ENCODE measurements around the gene PRKAR1B.
"Not testable (repeated sequence)": the region's sequence is repeated elsewhere in the genome, so short reads cannot be mapped to it uniquely, and the experiment has no call there.

The PRKAR1B gene

DNA sequence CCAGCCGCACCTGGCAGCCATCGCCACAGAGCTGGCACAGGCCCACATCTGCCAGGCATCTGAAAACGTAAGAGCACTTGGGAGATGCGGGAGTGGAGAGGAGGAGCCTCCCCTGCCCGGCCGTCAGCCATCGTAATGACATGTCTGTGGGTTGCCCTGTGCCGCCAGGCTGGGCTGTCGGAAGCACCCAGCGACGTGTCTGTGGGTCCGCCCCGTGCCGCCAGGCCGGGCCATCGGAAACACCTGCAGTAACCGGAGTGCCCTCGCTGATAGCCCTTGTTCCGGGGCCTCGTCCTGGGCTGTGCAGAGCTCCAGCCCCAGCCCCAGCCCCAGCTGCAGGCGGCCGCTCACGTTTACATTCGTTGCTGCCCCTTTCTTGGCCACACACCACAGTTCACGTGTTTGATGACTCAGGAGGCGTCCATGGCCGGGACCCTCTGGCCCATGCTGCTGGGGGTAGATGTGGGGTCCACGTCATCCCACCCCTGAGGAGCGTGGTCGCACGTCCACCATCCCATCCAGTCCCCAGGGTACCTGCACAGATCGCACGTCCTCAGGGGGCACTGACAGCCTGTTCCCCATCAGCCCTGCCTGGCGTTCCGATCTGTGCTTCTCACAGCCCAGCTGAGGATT lies 30.0 kb upstream of the PRKAR1B start:
- no peak for DNase-seq

GRCh38 chr7:756231-756927 lies 29.3 kb upstream of the PRKAR1B start:
- no peak for DNase-seq

DNA sequence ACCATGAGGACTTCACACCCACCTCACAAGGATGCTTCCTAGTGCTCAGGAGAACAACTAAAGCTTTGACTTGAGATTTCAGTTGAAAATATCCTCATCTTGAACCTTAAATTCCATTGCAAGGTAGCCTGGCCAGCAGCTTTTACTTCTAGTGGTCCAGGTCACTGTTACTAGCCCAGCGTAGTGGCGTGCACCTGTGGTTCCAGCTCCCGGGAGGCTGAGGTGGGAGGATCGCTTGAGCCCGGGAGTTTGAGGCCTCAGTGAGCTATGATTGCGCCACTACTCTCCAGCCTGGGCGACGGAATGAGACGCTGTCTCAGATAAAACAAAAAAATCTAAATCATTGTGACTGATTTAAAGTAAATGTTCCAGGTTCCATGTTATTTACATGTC lies 28.3 kb upstream of the PRKAR1B start:
- no peak for DNase-seq

- DNase-seq, result no peak
These were observed 27.7 kb upstream of the PRKAR1B start for GRCh38 chr7:754531-755412.

DNA sequence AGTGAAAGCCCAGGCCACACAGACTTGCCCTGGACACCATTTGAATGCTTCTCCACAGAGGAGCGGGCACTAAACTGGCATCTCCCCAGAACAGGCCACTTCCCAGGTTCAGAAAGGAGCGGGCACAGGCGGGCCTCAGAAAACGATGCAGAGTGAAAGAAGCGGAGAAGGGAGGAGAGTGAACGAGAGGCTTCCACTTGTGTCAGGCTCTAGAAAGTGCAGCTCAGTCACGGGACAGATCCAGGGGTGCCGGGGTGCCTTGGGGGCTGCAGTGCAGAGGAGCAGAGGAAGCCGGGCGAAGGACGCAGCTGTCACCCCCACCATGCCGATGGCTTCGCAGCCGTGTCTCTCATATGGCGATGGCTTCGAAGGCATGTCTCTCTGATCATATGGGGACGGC lies 26.1 kb upstream of the PRKAR1B start:
- DNase-seq, result no peak

DNA sequence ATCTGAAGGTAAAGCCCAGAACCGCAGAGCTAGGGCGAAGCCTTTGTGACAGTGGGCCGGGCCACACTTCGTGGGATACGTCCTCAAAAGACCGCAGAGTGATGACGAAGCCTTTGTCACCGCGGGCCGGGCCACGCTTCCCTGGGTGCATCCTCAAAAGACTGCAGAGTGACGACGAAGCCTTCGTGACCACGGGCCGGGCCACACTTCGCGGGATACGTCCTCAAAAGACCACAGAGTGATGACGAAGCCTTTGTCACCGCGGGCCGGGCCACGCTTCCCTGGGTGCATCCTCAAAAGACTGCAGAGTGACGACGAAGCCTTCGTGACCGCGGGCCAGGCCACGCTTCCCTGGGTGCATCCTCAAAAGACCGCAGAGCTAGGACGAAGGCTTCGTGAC lies 25.2 kb upstream of the PRKAR1B start:
- not testable (repeated sequence) for DNase-seq

DNA sequence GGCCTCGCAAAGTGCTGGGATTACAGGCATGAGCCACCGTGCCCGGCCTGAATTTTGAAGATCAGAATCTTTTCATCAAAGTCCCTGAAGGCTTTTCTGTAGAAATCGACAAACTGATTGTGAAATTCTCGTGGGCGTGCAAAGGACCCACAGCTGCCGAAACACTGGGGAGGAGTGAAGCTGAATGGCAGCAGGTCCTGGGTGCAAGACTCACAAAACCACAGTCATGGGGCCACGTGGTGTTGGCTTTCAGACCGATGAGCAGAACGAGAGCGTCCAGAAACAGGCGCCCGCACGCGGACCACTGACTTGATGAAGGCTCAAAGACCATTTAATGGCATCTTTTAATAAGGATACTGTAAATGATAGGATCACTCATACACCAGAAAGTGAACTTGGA lies 24.7 kb upstream of the PRKAR1B start:
- no peak for DNase-seq

- no peak for DNase-seq
These were observed 23.2 kb upstream of the PRKAR1B start for GRCh38 chr7:750111-750905.

DNA sequence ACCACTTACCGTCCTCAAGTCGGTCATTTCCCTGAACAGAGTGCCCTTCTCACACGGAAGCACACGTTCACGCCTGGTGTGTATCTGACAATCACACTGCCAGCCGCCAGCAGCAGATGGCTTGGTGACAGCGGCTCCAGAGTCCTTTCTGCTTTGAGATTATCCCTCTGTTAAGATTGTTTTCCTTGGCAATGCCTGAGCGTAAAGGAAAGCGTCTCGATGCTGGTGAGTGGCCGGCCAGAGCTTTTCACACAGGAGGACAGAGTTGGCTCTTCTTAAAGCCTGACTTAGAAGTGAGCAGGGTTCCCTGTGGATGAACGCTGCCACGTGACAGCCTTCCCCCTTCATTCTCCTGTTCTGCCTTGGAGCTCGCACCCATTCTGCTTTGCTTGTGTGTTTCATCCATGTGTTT lies 22.1 kb upstream of the PRKAR1B start:
- DNase-seq, result no peak

GRCh38 chr7:748446-748845 lies 21.4 kb upstream of the PRKAR1B start:
- DNase-seq, result no peak

GRCh38 chr7:747186-747585 lies 20.1 kb upstream of the PRKAR1B start:
- no peak for DNase-seq

- no peak for DNase-seq
These were observed 19.3 kb upstream of the PRKAR1B start for GRCh38 chr7:746155-747061.

- DNase-seq, result no peak
These were observed 18.5 kb upstream of the PRKAR1B start for GRCh38 chr7:745431-746154.

- DNase-seq, result no peak
These were observed 17.9 kb upstream of the PRKAR1B start for GRCh38 chr7:744854-745430.

- not testable (repeated sequence) for DNase-seq
These were observed 17.0 kb upstream of the PRKAR1B start for GRCh38 chr7:744128-744520.

GRCh38 chr7:743341-744127 lies 16.5 kb upstream of the PRKAR1B start:
- DNase-seq, result not testable (repeated sequence)

GRCh38 chr7:742791-743190 lies 15.7 kb upstream of the PRKAR1B start:
- DNase-seq, result no peak

GRCh38 chr7:741850-742249 lies 14.8 kb upstream of the PRKAR1B start:
- DNase-seq, result no peak

GRCh38 chr7:741191-741671 lies 14.2 kb upstream of the PRKAR1B start:
- no peak for DNase-seq
